HG02571 (cell line): ENCODE measurements around the gene NLRP7.
"Not testable (repeated sequence)": the region's sequence is repeated elsewhere in the genome, so short reads cannot be mapped to it uniquely, and the experiment has no call there.

Source experiments
- ATAC-seq: cut with Tn5 transposase; IDR thresholded peaks from one replicate; pipeline ENCODE4 v1.9.1; 2021; ENCODE audit warnings: mild to moderate bottlenecking, moderate library complexity; ENCODE audit not compliant: unreplicated experiment

NLRP7 gene

GRCh38 chr19:54919646-54920563 lies 27.4 kb downstream of the NLRP7 start:
- ATAC-seq, result not testable (repeated sequence)

GRCh38 chr19:54918499-54918898 lies 28.8 kb downstream of the NLRP7 start:
- no peak for ATAC-seq

- no peak for ATAC-seq
These were observed 30.5 kb downstream of the NLRP7 start for GRCh38 chr19:54916822-54917221.

GRCh38 chr19:54907899-54908298 lies 39.4 kb downstream of the NLRP7 start:
- ATAC-seq, result not testable (repeated sequence)

GRCh38 chr19:54906819-54907218 lies 40.5 kb downstream of the NLRP7 start:
- ATAC-seq, result no peak

- ATAC-seq, result no peak
These were observed 41.4 kb downstream of the NLRP7 start, which contains the start of gene NCR1 for GRCh38 chr19:54905803-54906511. Gene NCR1 (plus strand): TSS chr19:54906148. CDS start chr19:54906188, 40 bp downstream.

- no peak for ATAC-seq
These were observed 41.9 kb downstream of the NLRP7 start for GRCh38 chr19:54905421-54905802.

GRCh38 chr19:54904261-54904660 lies 43.1 kb downstream of the NLRP7 start:
- not testable (repeated sequence) for ATAC-seq

GRCh38 chr19:54903303-54903702 lies 44.0 kb downstream of the NLRP7 start:
- ATAC-seq, result no peak

- ATAC-seq, result no peak
These were observed 45.3 kb downstream of the NLRP7 start for GRCh38 chr19:54902061-54902460.

GRCh38 chr19:54901153-54901552 lies 46.2 kb downstream of the NLRP7 start:
- not testable (repeated sequence) for ATAC-seq

- not testable (repeated sequence) for ATAC-seq
These were observed 47.7 kb downstream of the NLRP7 start for GRCh38 chr19:54899646-54900045.

- ATAC-seq, result not testable (repeated sequence)
These were observed 48.6 kb downstream of the NLRP7 start for GRCh38 chr19:54898685-54899084.

GRCh38 chr19:54896036-54896435 lies 51.3 kb downstream of the NLRP7 start:
- no peak for ATAC-seq

GRCh38 chr19:54894106-54894505 lies 53.2 kb downstream of the NLRP7 start:
- ATAC-seq, result not testable (repeated sequence)

- ATAC-seq, result no peak
These were observed 53.9 kb downstream of the NLRP7 start for GRCh38 chr19:54893406-54893805.

- ATAC-seq, result no peak
These were observed 57.8 kb downstream of the NLRP7 start for GRCh38 chr19:54889566-54889965.

- ATAC-seq, result no peak
These were observed 59.1 kb downstream of the NLRP7 start for GRCh38 chr19:54888239-54888638.

- no peak for ATAC-seq
These were observed 64.1 kb downstream of the NLRP7 start for GRCh38 chr19:54883228-54883627.

- no peak for ATAC-seq
These were observed 64.6 kb downstream of the NLRP7 start for GRCh38 chr19:54882758-54883157.

- no peak for ATAC-seq
These were observed 65.4 kb downstream of the NLRP7 start for GRCh38 chr19:54881884-54882283.

- ATAC-seq, result no peak
These were observed 69.9 kb downstream of the NLRP7 start for GRCh38 chr19:54877471-54877870.
